VCaP (cell line): ENCODE data around the gene DIAPH3.
"Not testable (repeated sequence)": the region's sequence is repeated elsewhere in the genome, so short reads cannot be mapped to it uniquely, and the experiment has no call there.

ENCODE experiments used
- H3K27ac ChIP-seq: fragments of 450-650 bp; 2 replicates; pipeline ENCODE4 v1.5.1; 2017
- TF ChIP-seq, protein P1 (sequence below): fragments of 450-650 bp; conservative IDR thresholded peaks from 2 replicates; pipeline ENCODE4 v1.5.1; 2017; ENCODE audit warnings: mild to moderate bottlenecking, moderate library complexity

The DIAPH3 gene

DNA sequence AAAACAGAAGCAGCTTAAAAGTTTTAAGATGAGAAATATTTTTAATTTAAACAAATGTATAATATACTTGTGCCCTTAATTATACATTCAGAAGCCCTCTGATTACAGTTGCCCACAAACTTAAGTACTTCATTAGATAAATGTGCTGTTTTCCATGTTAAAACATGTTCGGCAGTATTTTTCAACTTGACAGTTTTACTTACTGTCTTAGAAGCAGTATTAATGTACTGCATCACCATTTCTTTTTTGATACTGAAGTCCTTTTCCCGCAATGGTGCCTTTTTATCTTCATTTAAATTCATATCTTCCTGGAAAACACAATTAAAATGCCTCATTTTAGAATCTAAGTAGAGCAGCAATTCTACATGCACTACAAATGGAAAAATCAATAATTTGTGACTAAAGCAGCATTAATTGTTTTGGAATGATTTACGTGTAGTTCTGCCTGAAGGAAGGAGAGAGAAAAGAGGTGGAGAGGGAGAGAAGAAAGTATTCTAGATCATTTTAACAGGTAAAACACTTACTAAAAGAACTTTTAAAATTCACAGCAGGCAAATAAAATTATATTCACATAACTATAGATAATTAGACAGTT lies 70.2 kb downstream of the DIAPH3 start:
- TF ChIP-seq, protein P1, sequence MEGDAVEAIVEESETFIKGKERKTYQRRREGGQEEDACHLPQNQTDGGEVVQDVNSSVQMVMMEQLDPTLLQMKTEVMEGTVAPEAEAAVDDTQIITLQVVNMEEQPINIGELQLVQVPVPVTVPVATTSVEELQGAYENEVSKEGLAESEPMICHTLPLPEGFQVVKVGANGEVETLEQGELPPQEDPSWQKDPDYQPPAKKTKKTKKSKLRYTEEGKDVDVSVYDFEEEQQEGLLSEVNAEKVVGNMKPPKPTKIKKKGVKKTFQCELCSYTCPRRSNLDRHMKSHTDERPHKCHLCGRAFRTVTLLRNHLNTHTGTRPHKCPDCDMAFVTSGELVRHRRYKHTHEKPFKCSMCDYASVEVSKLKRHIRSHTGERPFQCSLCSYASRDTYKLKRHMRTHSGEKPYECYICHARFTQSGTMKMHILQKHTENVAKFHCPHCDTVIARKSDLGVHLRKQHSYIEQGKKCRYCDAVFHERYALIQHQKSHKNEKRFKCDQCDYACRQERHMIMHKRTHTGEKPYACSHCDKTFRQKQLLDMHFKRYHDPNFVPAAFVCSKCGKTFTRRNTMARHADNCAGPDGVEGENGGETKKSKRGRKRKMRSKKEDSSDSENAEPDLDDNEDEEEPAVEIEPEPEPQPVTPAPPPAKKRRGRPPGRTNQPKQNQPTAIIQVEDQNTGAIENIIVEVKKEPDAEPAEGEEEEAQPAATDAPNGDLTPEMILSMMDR, result no peak
- H3K27ac ChIP-seq, result peak overlapping the region; percentile 87

DNA sequence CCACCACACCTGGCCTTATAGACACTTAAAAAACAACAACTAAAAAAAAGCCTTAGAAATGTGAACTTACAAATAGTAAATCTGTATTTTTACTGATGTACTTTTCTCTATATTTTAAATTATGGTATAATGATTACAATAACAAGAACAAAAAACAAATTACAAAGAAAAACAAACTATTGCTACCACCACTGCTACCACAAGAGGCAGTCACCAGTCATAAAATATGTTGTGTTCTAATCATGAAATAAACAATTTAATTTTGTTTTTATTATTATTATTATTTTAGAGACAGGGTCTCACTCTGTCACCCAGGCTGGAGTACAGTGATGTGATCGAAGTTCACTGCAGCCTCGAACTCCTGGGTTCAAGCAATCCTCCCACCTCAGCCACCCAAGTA lies 72.2 kb downstream of the DIAPH3 start:
- H3K27ac ChIP-seq, result no peak overlapping the region
- TF ChIP-seq, protein P1, result peak; percentile 15; the same call in 1 of the 2 replicates

DNA sequence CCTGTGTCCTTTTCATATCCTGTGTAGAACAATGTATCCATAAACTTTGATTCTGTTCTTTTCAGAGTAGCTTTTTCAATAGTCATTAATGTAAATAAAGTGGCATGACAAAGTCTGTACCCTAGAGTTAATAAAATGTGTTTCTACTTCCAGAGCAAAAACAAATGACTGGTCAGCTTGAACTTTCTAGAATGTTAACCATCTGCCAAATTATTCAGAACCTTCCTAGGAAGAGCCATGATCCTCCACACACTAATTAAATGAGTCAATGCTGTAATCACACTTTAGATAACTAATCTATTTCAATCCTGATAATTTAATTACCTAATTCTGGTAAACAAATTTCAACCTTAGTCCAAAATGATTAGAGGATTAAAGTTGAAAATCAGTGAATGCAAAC lies 73.2 kb downstream of the DIAPH3 start:
- H3K27ac ChIP-seq, result no peak overlapping the region
- TF ChIP-seq, protein P1, result no peak

DNA sequence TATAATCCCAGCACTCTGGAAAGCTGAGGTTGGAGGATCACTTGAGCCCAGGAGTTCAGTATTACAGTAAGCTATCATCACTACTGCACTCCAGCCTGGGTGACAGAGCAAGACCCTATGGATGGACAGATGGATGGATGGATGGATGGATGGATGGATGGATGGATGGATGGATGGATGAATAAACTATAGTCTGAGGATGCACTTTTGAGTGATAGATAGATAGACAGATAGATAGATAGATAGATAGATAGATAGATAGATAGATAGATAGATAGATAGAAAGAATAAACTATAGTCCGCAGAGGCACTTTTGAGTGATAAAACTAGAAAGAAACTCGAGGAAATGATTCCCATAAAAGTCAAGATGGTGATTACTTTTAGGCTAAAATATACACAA lies 79.9 kb downstream of the DIAPH3 start:
- H3K27ac ChIP-seq, result not testable (repeated sequence)

DNA sequence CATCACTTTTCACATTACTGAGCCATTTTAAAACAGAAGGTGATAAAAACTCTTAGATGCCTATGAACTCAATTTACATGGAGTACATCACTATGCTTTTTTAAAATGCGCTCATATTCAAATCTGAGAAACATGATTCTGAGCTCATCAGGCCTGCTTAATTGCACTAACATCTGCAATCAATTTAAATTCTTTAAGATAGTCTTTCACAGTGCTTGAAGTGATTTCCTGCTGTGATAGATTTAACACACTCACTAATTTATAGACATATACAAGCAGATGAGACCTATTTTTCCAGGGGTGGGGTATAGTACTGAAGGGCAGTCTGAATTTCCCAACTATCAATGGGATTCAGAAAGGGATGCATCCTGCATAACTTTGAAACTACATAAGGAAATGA lies 82.9 kb downstream of the DIAPH3 start:
- no peak overlapping the region for H3K27ac ChIP-seq
- TF ChIP-seq, protein P1, result no peak

DNA sequence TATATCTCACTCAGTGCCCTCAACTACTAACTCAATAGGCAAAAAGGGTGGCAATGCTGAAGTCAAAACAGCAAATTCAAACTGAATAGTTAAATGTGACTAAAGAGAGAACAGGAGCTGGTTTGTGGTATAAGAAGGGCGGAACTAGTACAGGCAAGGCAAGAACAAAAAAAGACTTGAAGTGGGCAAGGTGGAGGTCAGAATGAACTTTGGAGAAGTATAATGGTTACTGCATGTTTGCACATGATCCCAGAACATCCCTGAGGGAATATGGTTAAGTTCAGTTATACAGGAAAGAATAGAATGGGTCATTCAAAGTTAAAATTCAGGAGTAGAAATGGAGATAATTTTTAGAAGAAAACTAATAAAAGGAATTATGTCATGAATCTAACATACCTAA lies 85.5 kb downstream of the DIAPH3 start:
- TF ChIP-seq, protein P1, result no peak
- no peak overlapping the region for H3K27ac ChIP-seq

DNA sequence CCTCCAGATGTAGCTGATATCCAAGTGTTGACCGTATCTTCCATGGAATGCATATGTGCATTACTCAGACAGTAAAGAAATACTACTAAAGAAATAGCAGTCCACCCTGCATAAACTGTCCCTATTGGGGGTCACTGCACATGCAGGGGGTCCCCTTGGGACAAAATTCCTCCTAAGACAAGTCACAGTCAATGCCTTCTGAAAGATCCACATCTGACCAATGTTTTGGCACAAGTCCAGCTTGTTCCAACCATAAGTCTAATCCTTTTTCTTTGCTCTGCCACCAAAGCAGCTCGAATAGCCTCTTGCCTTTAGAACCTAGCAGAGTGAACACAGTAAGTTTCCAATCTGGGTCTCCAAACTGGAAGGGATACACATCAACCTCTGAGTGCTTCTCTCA lies 87.9 kb downstream of the DIAPH3 start:
- H3K27ac ChIP-seq, result no peak overlapping the region

DNA sequence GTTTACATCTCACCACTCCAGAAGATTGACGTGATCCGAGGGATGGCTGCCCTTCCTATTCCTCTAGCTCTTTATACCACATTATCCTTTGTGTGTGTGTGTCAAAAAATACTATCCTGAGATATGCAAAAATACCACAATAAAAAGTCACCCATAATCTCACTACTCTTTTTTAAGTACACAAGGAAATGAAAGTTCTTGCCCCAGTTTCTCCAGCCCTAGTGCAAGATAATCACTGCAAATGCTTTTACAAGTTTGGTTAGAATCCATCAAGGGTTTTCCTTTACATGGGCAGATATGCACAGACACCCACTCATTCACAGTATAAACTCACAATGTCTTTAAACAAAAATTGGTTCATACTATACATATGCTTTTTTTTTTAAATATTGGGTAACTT lies 89.3 kb downstream of the DIAPH3 start:
- TF ChIP-seq, protein P1, result no peak

More for the DNA sequence above, 87.9 kb downstream of the DIAPH3 start:
- TF ChIP-seq, protein P1, result no peak

More for the DNA sequence above, 89.3 kb downstream of the DIAPH3 start:
- no peak overlapping the region for H3K27ac ChIP-seq
